Measurements from ENCODE around the gene LRP1B.

LRP1B gene

GRCh38 chr2:141737492-141738255 is 393.1 kb downstream of the LRP1B start:
- FAIRE-seq: no peak

GRCh38 chr2:141736466-141736865 is 394.4 kb downstream of the LRP1B start:
- FAIRE-seq: no peak

GRCh38 chr2:141728886-141729285 is 401.9 kb downstream of the LRP1B start:
- FAIRE-seq: no peak

- no peak for FAIRE-seq
These were observed 402.7 kb downstream of the LRP1B start for GRCh38 chr2:141728142-141728541.

- no peak for FAIRE-seq
These were observed 406.4 kb downstream of the LRP1B start for GRCh38 chr2:141724426-141724825.

GRCh38 chr2:141723814-141724213 is 407.0 kb downstream of the LRP1B start:
- no peak for FAIRE-seq

- FAIRE-seq: no peak
These were observed 410.3 kb downstream of the LRP1B start for GRCh38 chr2:141720476-141720875.

- FAIRE-seq: no peak
These were observed 416.3 kb downstream of the LRP1B start for GRCh38 chr2:141714496-141714895.

- FAIRE-seq: no peak
These were observed 419.2 kb downstream of the LRP1B start for GRCh38 chr2:141711627-141712026.

GRCh38 chr2:141710589-141711239 is 420.1 kb downstream of the LRP1B start:
- no peak for FAIRE-seq

- FAIRE-seq: no peak
These were observed 421.1 kb downstream of the LRP1B start for GRCh38 chr2:141709756-141710155.

GRCh38 chr2:141707486-141707885 is 423.3 kb downstream of the LRP1B start:
- FAIRE-seq: no peak

- no peak for FAIRE-seq
These were observed 426.3 kb downstream of the LRP1B start for GRCh38 chr2:141704541-141704940.

- no peak for FAIRE-seq
These were observed 427.3 kb downstream of the LRP1B start for GRCh38 chr2:141703501-141703900.

GRCh38 chr2:141701618-141702017 is 429.2 kb downstream of the LRP1B start:
- FAIRE-seq: no peak

- no peak for FAIRE-seq
These were observed 431.2 kb downstream of the LRP1B start for GRCh38 chr2:141699573-141699972.

- no peak for FAIRE-seq
These were observed 432.3 kb downstream of the LRP1B start for GRCh38 chr2:141698500-141698899.

GRCh38 chr2:141697035-141697434 is 433.8 kb downstream of the LRP1B start:
- no peak for FAIRE-seq

GRCh38 chr2:141694180-141694579 is 436.6 kb downstream of the LRP1B start:
- FAIRE-seq: no peak

- no peak for FAIRE-seq
These were observed 438.0 kb downstream of the LRP1B start for GRCh38 chr2:141692829-141693228.

- no peak for FAIRE-seq
These were observed 454.7 kb downstream of the LRP1B start for GRCh38 chr2:141676139-141676538.

GRCh38 chr2:141666191-141666590 is 464.6 kb downstream of the LRP1B start:
- no peak for FAIRE-seq

- FAIRE-seq: no peak
These were observed 470.6 kb downstream of the LRP1B start for GRCh38 chr2:141660232-141660631.

GRCh38 chr2:141654311-141654710 is 476.5 kb downstream of the LRP1B start:
- FAIRE-seq: no peak

- FAIRE-seq: no peak
These were observed 477.6 kb downstream of the LRP1B start for GRCh38 chr2:141653184-141653583.
